Adrenal gland (tissue), 5 donors: ENCODE measurements around the gene ACAP3.

Experiments used
- POLR2A ChIP-seq, 2 donors: fragments of 450-650 bp; IDR thresholded peaks; one replicate each; pipeline ENCODE4 v1.6.1; 2017; ENCODE audit warnings: antibody characterized with exemption in 2 of 2, mild to moderate bottlenecking in 2 of 2, moderate library complexity in 1 of 2
- TF ChIP-seq, protein P1 (sequence below), 6 experiments: fragments of 450-650 bp in 4 of 6; fragments of 200-600 bp in 2 of 6; sonication (generic) in 1 of 6; IDR thresholded peaks; 1 replicate in 5 of 6; 2 replicates in 1 of 6; pipeline versions ENCODE4 v1.5.1 to v1.8.0; 2016 to 2021; ENCODE audit warnings: antibody characterized with exemption in 6 of 6, mild to moderate bottlenecking in 2 of 6, moderate library complexity in 1 of 6
- donor health status: DM: no; HTN: no; CAD: no.

DNA sequence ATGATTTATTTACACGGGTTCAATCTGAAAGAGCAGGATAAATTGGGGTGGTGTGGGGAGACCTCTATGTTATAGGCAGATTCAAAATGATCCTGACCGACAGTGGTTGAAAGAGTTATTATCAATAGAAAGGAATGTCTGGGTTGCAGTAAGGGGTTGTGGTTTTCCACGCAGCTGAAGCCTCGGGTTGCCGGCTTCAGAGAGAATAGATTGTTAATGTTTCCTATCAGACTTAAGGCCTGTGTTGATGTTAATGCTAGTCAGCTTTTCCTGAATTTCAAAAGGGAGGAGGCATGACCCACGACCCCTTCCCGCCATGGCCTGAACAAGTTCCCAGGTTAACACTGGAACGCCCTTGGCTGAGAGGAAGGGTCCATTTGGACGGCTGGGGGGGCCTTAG lies 31.9 kb downstream of the ACAP3 start:
- no peak for TF ChIP-seq POLR2A (IDR thresholded peaks at IDR 0.05)
- TF ChIP-seq, protein P1, sequence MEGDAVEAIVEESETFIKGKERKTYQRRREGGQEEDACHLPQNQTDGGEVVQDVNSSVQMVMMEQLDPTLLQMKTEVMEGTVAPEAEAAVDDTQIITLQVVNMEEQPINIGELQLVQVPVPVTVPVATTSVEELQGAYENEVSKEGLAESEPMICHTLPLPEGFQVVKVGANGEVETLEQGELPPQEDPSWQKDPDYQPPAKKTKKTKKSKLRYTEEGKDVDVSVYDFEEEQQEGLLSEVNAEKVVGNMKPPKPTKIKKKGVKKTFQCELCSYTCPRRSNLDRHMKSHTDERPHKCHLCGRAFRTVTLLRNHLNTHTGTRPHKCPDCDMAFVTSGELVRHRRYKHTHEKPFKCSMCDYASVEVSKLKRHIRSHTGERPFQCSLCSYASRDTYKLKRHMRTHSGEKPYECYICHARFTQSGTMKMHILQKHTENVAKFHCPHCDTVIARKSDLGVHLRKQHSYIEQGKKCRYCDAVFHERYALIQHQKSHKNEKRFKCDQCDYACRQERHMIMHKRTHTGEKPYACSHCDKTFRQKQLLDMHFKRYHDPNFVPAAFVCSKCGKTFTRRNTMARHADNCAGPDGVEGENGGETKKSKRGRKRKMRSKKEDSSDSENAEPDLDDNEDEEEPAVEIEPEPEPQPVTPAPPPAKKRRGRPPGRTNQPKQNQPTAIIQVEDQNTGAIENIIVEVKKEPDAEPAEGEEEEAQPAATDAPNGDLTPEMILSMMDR (IDR thresholded peaks at IDR 0.05) = no peak
